Pulmonary artery endothelial cell (primary cell): ENCODE data around the gene OR10V1. TPM values are rescaled to one million over a fixed set of nuclear protein-coding genes. Genes with fewer than 3 reads are reported as not detected.
A peak's percentile ranks its signal among the peaks of the same experiment; 100 is the strongest.

Source experiments
- DNase-seq: peaks from one replicate; pipeline ENCODE4 v3.0.0-alpha.2; 2011; ENCODE audit warnings: low read depth, low spot score
- total RNA-seq: library from RNA; depleted of rRNA; stranded (reverse); fragments of >200 nt; gene quantifications from 2 replicates; pipeline ENCODE4 v1.2.3, GENCODE V29; 2014

OR10V1 gene
- total RNA-seq, 1 donor from 2014 or later = not detected

GRCh38 chr11:59668950-59669610 is 44.6 kb downstream of the OR10V1 start, which contains the start of gene PATL1:
TSS of gene PATL1 (minus strand) at chr11:59669037. CDS start at chr11:59668895, 142 bp downstream.
- peak; percentile 94 for DNase-seq

GRCh38 chr11:59668188-59668949 is 45.3 kb downstream of the OR10V1 start:
- no peak for DNase-seq

- DNase-seq = no peak
Measured at GRCh38 chr11:59667812-59668187, 45.8 kb downstream of the OR10V1 start.

GRCh38 chr11:59666969-59667368 is 46.7 kb downstream of the OR10V1 start:
- DNase-seq = no peak

Other genes with a start within 250 kb of the OR10V1 start
- not detected in 2 replicates for gene OR4D10, start 240.5 kb downstream of the OR10V1 start, total RNA-seq
- gene OR4D11, start 210.3 kb downstream of the OR10V1 start, total RNA-seq = not detected in 2 replicates
- gene OR4D9, start 202.3 kb downstream of the OR10V1 start, total RNA-seq = not detected in 2 replicates
- gene OSBP, start 98.1 kb downstream of the OR10V1 start, total RNA-seq = 33.4 and 36.3 TPM in 2 replicates
- gene PATL1, start 44.8 kb downstream of the OR10V1 start, total RNA-seq = 5.0 and 5.6 TPM in 2 replicates
- 26.7 and 26.8 TPM in 2 replicates for gene STX3, start 41.5 kb upstream of the OR10V1 start, total RNA-seq
- 53.9 and 63.1 TPM in 2 replicates for gene MRPL16, start 96.9 kb upstream of the OR10V1 start, total RNA-seq
- gene CBLIF, start 131.7 kb upstream of the OR10V1 start, total RNA-seq = not detected in 2 replicates
- gene TCN1, start 152.6 kb upstream of the OR10V1 start, total RNA-seq = not detected in 2 replicates
- gene OOSP3, start 164.9 kb upstream of the OR10V1 start, total RNA-seq = not detected in 2 replicates
- not detected in 2 replicates for gene OOSP1, start 224.6 kb upstream of the OR10V1 start, total RNA-seq